NCI-H510A treated with DMSO at 0.1 percent for 48 hours (cell line): Measurements from ENCODE around the gene GALNT11.
A peak's percentile ranks its signal among the peaks of the same experiment; 100 is the strongest.

ENCODE experiments used
- DNase-seq: peaks from one replicate; lab custom pipeline; 2025; lab: John Stamatoyannopoulos, UW

Gene GALNT11

GRCh38 chr7:152120210-152120609, 94.7 kb downstream of the GALNT11 start:
- no peak for DNase-seq

- DNase-seq, result no peak
Observed at GRCh38 chr7:152120776-152121175, 95.3 kb downstream of the GALNT11 start.

GRCh38 chr7:152121432-152121831, 96.0 kb downstream of the GALNT11 start:
- DNase-seq, result no peak

- DNase-seq, result no peak
Observed at GRCh38 chr7:152122540-152122939, 97.1 kb downstream of the GALNT11 start.

GRCh38 chr7:152126741-152127140, 101.3 kb downstream of the GALNT11 start:
- DNase-seq, result no peak

GRCh38 chr7:152127229-152127628, 101.8 kb downstream of the GALNT11 start:
- DNase-seq, result no peak

- no peak for DNase-seq
Observed at GRCh38 chr7:152128252-152128651, 102.8 kb downstream of the GALNT11 start.

- no peak for DNase-seq
Observed at GRCh38 chr7:152128741-152129461, 103.4 kb downstream of the GALNT11 start.

GRCh38 chr7:152129682-152130081, 104.2 kb downstream of the GALNT11 start:
- DNase-seq, result no peak

- no peak for DNase-seq
Observed at GRCh38 chr7:152130658-152131590, 105.5 kb downstream of the GALNT11 start.

GRCh38 chr7:152131981-152132494, 106.6 kb downstream of the GALNT11 start:
- DNase-seq, result no peak

GRCh38 chr7:152132812-152133211, 107.3 kb downstream of the GALNT11 start:
- no peak for DNase-seq

- DNase-seq, result no peak
Observed at GRCh38 chr7:152133804-152134203, 108.3 kb downstream of the GALNT11 start.

GRCh38 chr7:152136686-152137085, 111.2 kb downstream of the GALNT11 start:
- DNase-seq, result no peak

- no peak for DNase-seq
Observed at GRCh38 chr7:152137476-152138025, 112.1 kb downstream of the GALNT11 start.

GRCh38 chr7:152140067-152140466, 114.6 kb downstream of the GALNT11 start:
- DNase-seq, result no peak

GRCh38 chr7:152140560-152140959, 115.1 kb downstream of the GALNT11 start:
- DNase-seq, result no peak

GRCh38 chr7:152142976-152143595, 117.6 kb downstream of the GALNT11 start:
- DNase-seq, result no peak

- DNase-seq, result no peak
Observed at GRCh38 chr7:152144557-152145245, 119.2 kb downstream of the GALNT11 start.

- peak; percentile 4 for DNase-seq
Observed at GRCh38 chr7:152145853-152146466, 120.5 kb downstream of the GALNT11 start.

- no peak for DNase-seq
Observed at GRCh38 chr7:152148706-152149105, 123.2 kb downstream of the GALNT11 start.
